Activated CD8-positive, alpha-beta T cell treated with anti-CD3 and anti-CD28 coated beads for 36 hours (primary cell): ENCODE measurements around the gene UGT2A1. TPM values are rescaled to one million over a fixed set of nuclear protein-coding genes. Genes with fewer than 3 reads are reported as not detected.

Experiments used
- ATAC-seq: fragments of 200-7000 bp; cut with Tn5 transposase; one replicate; pipeline ENCODE4 v1.10.0; 2021; ENCODE audit warnings: mild to moderate bottlenecking, moderate library complexity
- CTCF ChIA-PET: fragments of 350-600 bp; sonication (Branson Sonifier 250); formaldehyde crosslinking; loops from one replicate; lab custom pipeline; 2021; ENCODE audit warnings: antibody characterized with exemption; lab: Charles Lee
- POLR2A ChIA-PET: fragments of 350-600 bp; sonication (Branson Sonifier 250); formaldehyde crosslinking; loops from one replicate; lab custom pipeline; 2021; ENCODE audit warnings: antibody characterized with exemption; lab: Charles Lee
- DNase-seq: peaks from one replicate; pipeline ENCODE4 v3.0.0-alpha.2; 2020
- H3K27ac Mint-ChIP-seq: one replicate; pipeline ENCODE4 v1.8.0; 2021; ENCODE audit warnings: mild to moderate bottlenecking, mixed read lengths
- H3K27me3 Mint-ChIP-seq: one replicate; pipeline ENCODE4 v1.8.0; 2021; ENCODE audit warnings: mixed read lengths
- H3K36me3 Mint-ChIP-seq: one replicate; pipeline ENCODE4 v1.8.0; 2021; ENCODE audit warnings: low read depth, mixed read lengths
- H3K4me1 Mint-ChIP-seq: one replicate; pipeline ENCODE4 v1.8.0; 2021; ENCODE audit warnings: low read depth, mixed read lengths
- H3K4me3 Mint-ChIP-seq: one replicate; pipeline ENCODE4 v1.8.0; 2021; ENCODE audit warnings: mild to moderate bottlenecking, moderate library complexity, mixed read lengths
- H3K9me3 Mint-ChIP-seq: one replicate; pipeline ENCODE4 v1.8.0; 2021; ENCODE audit warnings: mixed read lengths
- CTCF ChIP-seq: fragments of 200-600 bp; IDR thresholded peaks from one replicate; pipeline ENCODE4 v1.8.0; 2022; ENCODE audit warnings: antibody characterized with exemption, mild to moderate bottlenecking
- intact Hi-C: fragments of 100-400 bp; cut with micrococcal nuclease; formaldehyde crosslinking; loops from one replicate; pipeline ENCODE4 v1.10.0; 2022
- total RNA-seq, 2 experiments: library from RNA; stranded (reverse); gene quantifications; one replicate each; pipeline ENCODE4 v1.2.3, GENCODE V29; 2021

UGT2A1 gene
- total RNA-seq, 2 experiments from 2014 or later: not detected

GRCh38 chr4:69594382-69594781 lies 58.7 kb downstream of the UGT2A1 start:
- ChIA-PET CTCF (interaction anchor here (0.6 kb wide), 1 partner anchor 276 kb away, joined by 3 read pairs; no protein-coding TSS in a partner anchor), POLR2A (no interaction called here)
- Mint-ChIP-seq H3K9me3 (no peaks in the 10 kb centered on the region), H3K4me1 (no peaks in the 10 kb centered on the region), H3K4me3 (no peak overlapping the region), H3K36me3 (no peaks in the 10 kb centered on the region), H3K27ac (no peak overlapping the region), H3K27me3 (no peaks in the 10 kb centered on the region)
- ATAC-seq: no peak
- DNase-seq: no peak
- intact Hi-C loops: no loop called here
- TF ChIP-seq CTCF: no peak

GRCh38 chr4:69591364-69591763 lies 61.7 kb downstream of the UGT2A1 start:
- TF ChIP-seq CTCF: no peak
- no peaks in the 10 kb centered on the region for H3K27me3 Mint-ChIP-seq
- no peak for ATAC-seq
- H3K27ac Mint-ChIP-seq: no peak overlapping the region
- no peak overlapping the region for H3K4me3 Mint-ChIP-seq
- no peak for DNase-seq
- ChIA-PET CTCF (interaction anchor here (0.9 kb wide), 1 partner anchor 66 kb away, joined by 3 read pairs; no protein-coding TSS in a partner anchor), POLR2A (no interaction called here)
- no peaks in the 10 kb centered on the region for H3K4me1 Mint-ChIP-seq
- no peaks in the 10 kb centered on the region for H3K36me3 Mint-ChIP-seq
- intact Hi-C loops: no loop called here
- H3K9me3 Mint-ChIP-seq: no peaks in the 10 kb centered on the region

- H3K4me3 Mint-ChIP-seq: no peak overlapping the region
- POLR2A ChIA-PET: no interaction called here
- no peaks in the 10 kb centered on the region for H3K9me3 Mint-ChIP-seq
- no peaks in the 10 kb centered on the region for H3K27me3 Mint-ChIP-seq
- TF ChIP-seq CTCF: no peak
- no peaks in the 10 kb centered on the region for H3K4me1 Mint-ChIP-seq
- no peaks in the 10 kb centered on the region for H3K36me3 Mint-ChIP-seq
- H3K27ac Mint-ChIP-seq: no peak overlapping the region
- CTCF ChIA-PET: no interaction called here
- DNase-seq (no peak), ATAC-seq (no peak)
- intact Hi-C loops: no loop called here
These were observed 63.2 kb downstream of the UGT2A1 start for GRCh38 chr4:69589884-69590283.

- ATAC-seq (no peak), DNase-seq (no peak)
- Mint-ChIP-seq H3K27ac (no peak overlapping the region), H3K4me1 (no peaks in the 10 kb centered on the region), H3K27me3 (no peaks in the 10 kb centered on the region), H3K36me3 (no peaks in the 10 kb centered on the region), H3K9me3 (no peaks in the 10 kb centered on the region), H3K4me3 (no peak overlapping the region)
- CTCF ChIA-PET: no interaction called here
- intact Hi-C loops: no loop called here
- POLR2A ChIA-PET: no interaction called here
- no peak for TF ChIP-seq CTCF
These were observed 68.9 kb downstream of the UGT2A1 start for GRCh38 chr4:69584135-69584534.

- intact Hi-C loops: no loop called here
- no peaks in the 10 kb centered on the region for H3K4me1 Mint-ChIP-seq
- no peak for TF ChIP-seq CTCF
- H3K27ac Mint-ChIP-seq: no peak overlapping the region
- POLR2A ChIA-PET: no interaction called here
- CTCF ChIA-PET: no interaction called here
- H3K9me3 Mint-ChIP-seq: no peaks in the 10 kb centered on the region
- no peak overlapping the region for H3K4me3 Mint-ChIP-seq
- DNase-seq (no peak), ATAC-seq (no peak)
- H3K36me3 Mint-ChIP-seq: no peaks in the 10 kb centered on the region
- H3K27me3 Mint-ChIP-seq: no peaks in the 10 kb centered on the region
These were observed 69.5 kb downstream of the UGT2A1 start for GRCh38 chr4:69583543-69583942.
